Posterior cingulate gyrus (tissue), 11 donors: Measurements from ENCODE around the gene THAP5.
"Not testable (repeated sequence)": the region's sequence is repeated elsewhere in the genome, so short reads cannot be mapped to it uniquely, and the experiment has no call there.

Source experiments
- DNase-seq, 10 donors: peaks; one replicate each; pipeline versions ENCODE4 v3.0.0 to v3.0.0-alpha.2; 2020 to 2021; ENCODE audit warnings: mixed read lengths in 3 of 10
- intact Hi-C: fragments of 100-400 bp; cut with DNase I; formaldehyde crosslinking; loops from one replicate; pipeline ENCODE4 v1.15.1; 2023

The THAP5 gene

GRCh38 chr7:108586274-108586710, 16.8 kb upstream of the THAP5 start:
- DNase-seq = no peak
- intact Hi-C loops = no loop called here

GRCh38 chr7:108585843-108586242, 16.3 kb upstream of the THAP5 start:
- intact Hi-C loops = no loop called here
- no peak for DNase-seq

DNA sequence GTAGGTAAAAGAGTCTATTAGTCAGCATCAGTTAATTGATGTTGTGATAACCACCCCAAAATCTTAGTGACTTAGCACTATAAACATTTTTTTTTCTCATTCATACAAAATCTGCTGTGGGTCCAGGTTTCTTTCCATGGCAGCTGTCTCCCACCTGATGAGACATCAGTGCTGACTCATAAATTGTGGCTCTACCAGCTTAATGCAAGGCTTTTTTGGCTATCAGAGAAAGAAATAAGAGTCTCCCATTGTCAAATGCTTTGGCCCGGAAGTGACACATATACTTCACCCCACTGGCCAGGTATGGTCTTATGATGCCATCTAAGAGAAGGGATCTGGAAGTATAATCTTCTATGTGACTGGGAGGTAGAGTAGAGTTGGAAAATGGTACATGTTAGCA, 14.7 kb upstream of the THAP5 start:
- intact Hi-C loops = no loop called here
- no peak for DNase-seq

DNA sequence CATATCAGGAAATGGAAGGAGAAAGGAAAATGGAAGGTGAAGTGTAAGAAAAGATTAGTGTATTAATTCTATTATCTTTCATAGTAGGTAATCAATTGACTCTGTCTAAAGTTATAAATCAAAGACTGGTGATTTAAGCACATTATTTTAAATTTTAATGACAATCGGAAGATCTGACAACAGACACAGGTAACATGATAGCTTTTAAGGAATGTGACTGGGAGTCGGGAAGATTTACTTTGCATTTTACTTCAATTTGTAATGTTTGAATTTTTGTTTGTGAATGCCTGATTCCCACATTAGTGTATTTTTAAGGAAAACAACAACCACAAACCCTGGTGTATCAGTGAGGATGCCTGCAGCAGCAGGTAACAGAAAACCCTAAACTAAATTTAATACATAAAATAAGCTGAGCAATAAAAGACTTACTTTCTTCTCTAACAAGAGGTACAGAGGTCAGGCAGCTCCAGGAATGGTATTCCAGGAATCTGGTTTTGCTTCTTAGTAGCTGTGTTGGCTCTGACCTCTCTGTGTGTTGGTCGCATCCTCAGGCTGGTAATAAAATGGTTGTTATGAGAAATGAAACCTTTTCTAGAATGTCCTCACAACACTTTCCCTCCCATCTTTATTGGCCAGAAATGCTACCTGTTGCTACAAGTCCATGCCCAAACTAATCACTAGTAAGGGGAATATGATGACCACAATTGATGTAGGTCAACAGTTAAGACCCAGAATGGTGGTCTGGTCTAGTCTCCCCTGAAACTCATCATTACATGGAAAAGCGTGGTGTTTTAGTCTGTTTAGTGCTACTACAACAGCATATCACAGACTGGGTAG, 12.4 kb upstream of the THAP5 start:
- intact Hi-C loops = no loop called here
- DNase-seq = no peak

DNA sequence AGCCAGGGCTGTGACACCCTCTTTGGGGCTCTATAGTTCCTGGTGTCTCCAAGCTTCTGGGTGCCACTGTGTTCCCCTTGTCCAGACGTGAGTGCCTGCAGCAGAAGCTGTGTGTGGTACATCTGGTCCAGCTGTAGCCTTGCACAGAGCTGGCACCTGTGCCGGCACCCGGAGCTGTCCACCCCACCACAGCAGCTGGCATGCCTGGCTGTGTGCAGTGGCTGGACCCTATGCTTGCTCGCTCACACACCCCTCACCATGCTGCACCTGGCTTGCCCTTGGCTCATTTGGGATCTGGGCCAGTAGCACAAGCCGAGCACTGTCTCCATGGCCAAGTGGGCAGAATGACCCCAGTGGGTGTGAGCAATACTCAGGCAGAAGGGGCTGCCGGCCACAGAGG, 10.8 kb upstream of the THAP5 start:
- intact Hi-C loops = no loop called here
- peak in 1 of 10 donors; percentile 51 for DNase-seq

GRCh38 chr7:108578937-108579336, 9.4 kb upstream of the THAP5 start:
- no peak for DNase-seq
- intact Hi-C loops = no loop called here

- no peak for DNase-seq
- intact Hi-C loops = no loop called here
These were observed 6.6 kb upstream of the THAP5 start for GRCh38 chr7:108576116-108576515.

DNA sequence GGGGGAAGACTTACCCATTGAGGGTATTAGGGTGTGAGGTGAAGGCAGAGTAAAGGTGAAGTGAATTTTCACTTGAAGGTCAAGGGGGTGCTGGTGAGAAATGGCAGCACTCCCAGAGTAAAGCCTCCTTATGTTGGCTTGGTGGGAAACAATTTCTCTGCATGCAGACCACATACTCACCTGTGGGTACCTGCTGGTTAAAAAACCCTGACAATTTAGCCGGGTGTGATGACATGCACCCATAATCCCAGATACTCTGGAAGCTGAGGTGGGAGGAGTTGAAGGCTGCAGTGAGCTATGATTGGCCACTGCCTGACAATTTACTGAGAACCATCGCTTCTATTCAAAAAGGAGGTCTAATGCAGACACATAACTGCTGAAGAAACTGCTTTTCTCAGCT, 5.7 kb upstream of the THAP5 start:
- intact Hi-C loops = no loop called here
- no peak for DNase-seq

- no peak for DNase-seq
- intact Hi-C loops = no loop called here
These were observed 3.0 kb upstream of the THAP5 start for GRCh38 chr7:108572480-108572879.

- DNase-seq = peak in 5 of 10 donors; percentile 3 to 89 (median 33)
- intact Hi-C loops = no loop called here
These were observed 745 bp upstream of the THAP5 start for GRCh38 chr7:108570146-108570755.

GRCh38 chr7:108568801-108569380, 615 bp downstream of the THAP5 start:
- DNase-seq = no peak
- intact Hi-C loops = loop anchor here (1.0 kb wide), 1 partner anchor 43 kb away; the partner anchor contains the start of gene PNPLA8

GRCh38 chr7:108565987-108566386, 3.5 kb downstream of the THAP5 start:
- intact Hi-C loops = no loop called here
- no peak for DNase-seq

GRCh38 chr7:108561047-108561619, 8.4 kb downstream of the THAP5 start:
- intact Hi-C loops = no loop called here

GRCh38 chr7:108559253-108559652, 10.3 kb downstream of the THAP5 start:
- no peak for DNase-seq
- intact Hi-C loops = no loop called here

More at GRCh38 chr7:108561047-108561619, 8.4 kb downstream of the THAP5 start:
- DNase-seq = no peak

- intact Hi-C loops = no loop called here
- DNase-seq = no peak
These were observed 11.9 kb downstream of the THAP5 start for GRCh38 chr7:108557617-108558016.

GRCh38 chr7:108557191-108557590, 12.3 kb downstream of the THAP5 start:
- DNase-seq = no peak
- intact Hi-C loops = no loop called here

DNA sequence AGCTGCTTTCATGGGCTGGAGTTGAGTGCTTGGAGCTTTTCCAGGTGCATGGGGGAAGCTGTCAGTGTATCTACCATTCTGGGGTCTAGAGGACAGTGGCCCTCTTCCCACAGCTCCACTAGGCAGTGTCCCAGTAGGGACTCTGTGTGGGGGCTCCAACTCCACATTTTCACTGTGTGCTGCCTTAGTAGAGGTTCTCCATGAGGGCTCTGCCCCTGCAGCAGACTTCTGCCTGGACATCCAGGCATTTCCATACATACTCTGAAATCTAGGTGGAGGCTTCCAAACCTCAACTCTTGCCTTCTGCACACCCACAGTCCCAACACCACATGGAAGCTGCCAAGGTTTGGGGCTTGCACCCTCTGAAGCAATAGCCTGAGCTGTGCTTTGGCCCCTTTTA, 12.8 kb downstream of the THAP5 start:
- intact Hi-C loops, DNase-seq: not testable (repeated sequence)

- DNase-seq, intact Hi-C loops: not testable (repeated sequence)
These were observed 21.2 kb downstream of the THAP5 start for GRCh38 chr7:108548141-108548896.

GRCh38 chr7:108541478-108541877, 28.0 kb downstream of the THAP5 start:
- intact Hi-C loops = no loop called here
- no peak for DNase-seq

GRCh38 chr7:108538685-108539084, 30.8 kb downstream of the THAP5 start:
- intact Hi-C loops, DNase-seq: not testable (repeated sequence)
